Kidney (tissue), 14 donors: ENCODE results near the gene TRAF3. TPM values are rescaled to one million over a fixed set of nuclear protein-coding genes. Genes with fewer than 3 reads are reported as not detected.

ENCODE experiments used
- DNase-seq, 5 donors: peaks; one replicate each; pipeline ENCODE4 v3.0.0-alpha.2; 2013 to 2020
- FAIRE-seq: peaks from 2 replicates; lab custom pipeline; 2012; peaks lifted over from hg19 to GRCh38; lab: Jason Lieb, UNC
- H3K27ac ChIP-seq, 2 donors: one replicate each; pipeline ENCODE4 v1.7.0; 2013; ENCODE audit warnings: low read depth in 2 of 2, low read length in 2 of 2, inconsistent platforms in 1 of 2
- H3K27me3 ChIP-seq: one replicate; pipeline ENCODE4 v1.7.1; 2013; ENCODE audit warnings: low read length, inconsistent platforms; ENCODE audit not compliant: control insufficient read depth, insufficient read depth
- H3K36me3 ChIP-seq, 3 donors: one replicate each; pipeline versions ENCODE4 v1.7.0 to v1.7.1; 2013; ENCODE audit warnings: low read length in 3 of 3, control low read depth in 1 of 3, inconsistent platforms in 1 of 3; ENCODE audit not compliant: insufficient read depth in 3 of 3, control insufficient read depth in 2 of 3
- H3K4me1 ChIP-seq, 3 donors: one replicate each; pipeline versions ENCODE4 v1.7.0 to v1.7.1; 2013; ENCODE audit warnings: low read length in 3 of 3, inconsistent platforms in 1 of 3, low read depth in 1 of 3; ENCODE audit not compliant: control insufficient read depth in 2 of 3, insufficient read depth in 2 of 3
- H3K4me3 ChIP-seq, 3 donors: one replicate each; pipeline versions ENCODE4 v1.7.0 to v1.8.1; 2013; ENCODE audit warnings: low read length in 3 of 3, control low read depth in 1 of 3, inconsistent platforms in 1 of 3
- H3K9ac ChIP-seq, 3 donors: one replicate each; pipeline versions ENCODE4 v1.7.0 to v1.7.1; 2013; ENCODE audit warnings: low read length in 3 of 3, control low read depth in 1 of 3, inconsistent platforms in 1 of 3
- H3K9me3 ChIP-seq, 3 donors: one replicate each; pipeline versions ENCODE4 v1.7.0 to v1.7.1; 2013; ENCODE audit warnings: low read length in 3 of 3, control low read depth in 1 of 3, inconsistent platforms in 1 of 3; ENCODE audit not compliant: control insufficient read depth in 2 of 3, insufficient read depth in 1 of 3
- CTCF ChIP-seq: IDR thresholded peaks from 3 replicates; pipeline ENCODE4 v1.5.1; 2012; ENCODE audit warnings: mild to moderate bottlenecking, moderate library complexity, borderline replicate concordance; ENCODE audit not compliant: insufficient read depth; ENCODE audit errors: extremely low read depth
- intact Hi-C: fragments of 100-400 bp; cut with DNase I; formaldehyde crosslinking; loops from one replicate; pipeline ENCODE4 v1.11.1; 2022
- polyA plus RNA-seq: library from polyadenylated mRNA; stranded (reverse); fragments of 350-450 nt; fragmentation: Illumina TruSeq; extraction: RNeasy Lipid Tissue Mini Kit (QIAGEN cat#74804); gene quantifications from one replicate; pipeline ENCODE4 v1.2.3, GENCODE V29; 2014; ENCODE audit warnings: low read depth, low replicate concordance; ENCODE audit not compliant: insufficient read depth
- total RNA-seq: library from RNA; stranded (reverse); fragmentation: NEBNext Ultra II Directional; extraction: Animal tissue kit (Norgen Biotek cat#: 25700); gene quantifications from one replicate; pipeline ENCODE4 v1.2.1, GENCODE V29; 2021
- donor health status: control.
- donor health status: control.
- donor health status: control.
- donor health status: control.
- donor health status: control.
- donor health status: DM: yes; HTN: yes; CAD: no.
- donor health status: Normal renal cell carcinoma (clear cell type).

The TRAF3 gene
- total and polyA plus RNA-seq, 2 donors from 2014 or later, result 5.2 to 35.4 TPM

- FAIRE-seq (no peak), DNase-seq (peak in 4 of 5 donors; percentile 29 to 87 (median 51))
- H3K4me1 ChIP-seq, result peaks cover 0 to 12% (median 0%) of the 10 kb centered on the region in 3 donors
- H3K36me3 ChIP-seq, result peaks cover 0 to 10% (median 5%) of the 10 kb centered on the region in 3 donors
- H3K9me3 ChIP-seq, result no peaks in the 10 kb centered on the region
- H3K4me3 ChIP-seq, result no peak overlapping the region
- intact Hi-C loops, result no loop called here
- TF ChIP-seq CTCF, result no peak
- H3K27ac ChIP-seq, result no peak overlapping the region
- H3K9ac ChIP-seq, result no peak overlapping the region
- peaks cover 5% of the 10 kb centered on the region for H3K27me3 ChIP-seq
Measured at GRCh38 chr14:102930753-102931579, 153.7 kb downstream of the TRAF3 start.

- peaks cover 0 to 10% (median 5%) of the 10 kb centered on the region in 3 donors for H3K36me3 ChIP-seq
- FAIRE-seq (no peak), DNase-seq (peak in 2 of 5 donors; percentile 39 to 73)
- peaks cover 3% of the 10 kb centered on the region for H3K27me3 ChIP-seq
- no peak overlapping the region for H3K4me3 ChIP-seq
- H3K9ac ChIP-seq, result no peak overlapping the region
- H3K27ac ChIP-seq, result no peak overlapping the region
- no peaks in the 10 kb centered on the region for H3K9me3 ChIP-seq
- H3K4me1 ChIP-seq, result peaks cover 0 to 12% (median 0%) of the 10 kb centered on the region in 3 donors
- no peak for TF ChIP-seq CTCF
- intact Hi-C loops, result no loop called here
Measured at GRCh38 chr14:102931580-102932285, 154.5 kb downstream of the TRAF3 start.

GRCh38 chr14:102932484-102933248 lies 155.4 kb downstream of the TRAF3 start:
- Histone ChIP-seq H3K27ac (no peak overlapping the region), H3K36me3 (peaks cover 0 to 13% (median 7%) of the 10 kb centered on the region in 3 donors), H3K4me1 (peaks cover 0 to 12% (median 0%) of the 10 kb centered on the region in 3 donors), H3K9me3 (no peaks in the 10 kb centered on the region), H3K4me3 (no peak overlapping the region), H3K27me3 (peaks cover 3% of the 10 kb centered on the region), H3K9ac (no peak overlapping the region)
- FAIRE-seq (no peak), DNase-seq (peak in 1 of 5 donors; percentile 39)
- no peak for TF ChIP-seq CTCF
- intact Hi-C loops, result no loop called here
